ENCODE data around the gene POLR2M. TPM values are rescaled to one million over a fixed set of nuclear protein-coding genes. Genes with fewer than 3 reads are reported as not detected.

POLR2M gene
- polyA plus RNA-seq, 1 of the 3 experiments (the other 2 are of a cell fraction), result 160 TPM

- WGBS (ENCODE audit: low lambda C conversion rate), result 65% methylated on average over 4 of the region's 4 CpGs
- Histone ChIP-seq H3K9me3 (no peaks in the 10 kb centered on the region), H3K27me3 (ENCODE audit: insufficient read depth) (no peaks in the 10 kb centered on the region), H3K4me2 (no peak overlapping the region), H3K9ac (no peak overlapping the region), H2AFZ (ENCODE audit: low read depth) (no peak overlapping the region), H3K4me1 (ENCODE audit: control insufficient read depth in 1 of 2, insufficient read depth in 2 of 2, low read depth in 1 of 2, low read length in 1 of 2) (peaks cover under 1 to 3% of the 10 kb centered on the region in 2 experiments; a peak in 3 of 4 replicates), H3K27ac (ENCODE audit: low read depth in 2 of 2, low read length in 1 of 2) (no peak overlapping the region), H3K4me3 (ENCODE audit: low read depth in 2 of 2, low read length in 1 of 2) (no peak overlapping the region), H3K36me3 (replicated peaks in 1 of 2; ENCODE audit: control insufficient read depth in 1 of 2, insufficient read depth in 2 of 2, low read length in 1 of 2) (no peaks in the 10 kb centered on the region), H3F3A (replicated peaks; ENCODE audit: insufficient read depth) (peaks cover 7% of the 10 kb centered on the region), H3K9me2 (no peaks in the 10 kb centered on the region), H3K79me2 (ENCODE audit: insufficient read depth) (no peaks in the 10 kb centered on the region), H4K20me1 (ENCODE audit: insufficient read depth) (no peaks in the 10 kb centered on the region)
- DNase-seq, result no peak
- CTCF ChIA-PET, result interaction anchor here (0.8 to 16.4 kb wide), 6 partner anchors 8 to 443 kb away, joined by 3 to 315 read pairs (median 34); partner anchors contain the start of gene ALDH1A2
- TF ChIP-seq SMC3 (IDR thresholded peaks at IDR 0.05; ENCODE audit: low read depth, low read length) (no peak), NRF1 (IDR thresholded peaks at IDR 0.05; ENCODE audit: low read depth, low read length) (no peak)
- POLR2A ChIA-PET, result no interaction called here
Observed at GRCh38 chr15:57740048-57740447, 33.5 kb downstream of the POLR2M start.

GRCh38 chr15:57741089-57741488 is 34.6 kb downstream of the POLR2M start:
- 45% methylated on average over 3 of the region's 3 CpGs for WGBS (ENCODE audit: low lambda C conversion rate)
- Histone ChIP-seq H3K9me2 (no peaks in the 10 kb centered on the region), H3K79me2 (ENCODE audit: insufficient read depth) (no peaks in the 10 kb centered on the region), H3K27ac (ENCODE audit: low read depth in 2 of 2, low read length in 1 of 2) (no peak overlapping the region), H3K4me1 (ENCODE audit: control insufficient read depth in 1 of 2, insufficient read depth in 2 of 2, low read depth in 1 of 2, low read length in 1 of 2) (no peaks in the 10 kb centered on the region; a peak in 2 of 4 replicates), H3K27me3 (ENCODE audit: insufficient read depth) (no peaks in the 10 kb centered on the region), H3K4me2 (no peak overlapping the region), H3K9ac (no peak overlapping the region), H3K4me3 (ENCODE audit: low read depth in 2 of 2, low read length in 1 of 2) (no peak overlapping the region), H3K36me3 (replicated peaks in 1 of 2; ENCODE audit: control insufficient read depth in 1 of 2, insufficient read depth in 2 of 2, low read length in 1 of 2) (no peaks in the 10 kb centered on the region), H4K20me1 (ENCODE audit: insufficient read depth) (no peaks in the 10 kb centered on the region), H2AFZ (ENCODE audit: low read depth) (no peak overlapping the region), H3F3A (replicated peaks; ENCODE audit: insufficient read depth) (no peaks in the 10 kb centered on the region), H3K9me3 (no peaks in the 10 kb centered on the region)
- TF ChIP-seq MXI1 (IDR thresholded peaks at IDR 0.05; ENCODE audit: low read depth, low read length), result no peak
- ChIA-PET CTCF (interaction anchor here (0.9 to 16.4 kb wide), 7 partner anchors 9 to 327 kb away, joined by 3 to 315 read pairs (median 32); partner anchors contain the start of gene ALDH1A2), POLR2A (no interaction called here)
- no peak for DNase-seq

- TF ChIP-seq ELF1 (IDR thresholded peaks at IDR 0.05) (no peak), POLR2AphosphoS5 (IDR thresholded peaks at IDR 0.05; ENCODE audit: low read depth, low read length) (no peak), YY1 (IDR thresholded peaks at IDR 0.05; ENCODE audit: low read depth) (no peak), CTCF (IDR thresholded peaks at IDR 0.05) (peak; percentile 10; the same call in 1 of the 2 replicates), PBX3 (IDR thresholded peaks at IDR 0.05) (no peak), IRF3 (IDR thresholded peaks at IDR 0.05; ENCODE audit: low read depth, low read length) (no peak), JUND (IDR thresholded peaks at IDR 0.05) (no peak), NFIC (IDR thresholded peaks at IDR 0.05; ENCODE audit: borderline replicate concordance) (no peak), RAD21 (IDR thresholded peaks at IDR 0.05; ENCODE audit: low read length) (peak; percentile 51), FOXJ3 (CRISPR knock-in tag; IDR thresholded peaks at IDR 0.05) (no peak), FOSL2 (IDR thresholded peaks at IDR 0.05; ENCODE audit: borderline replicate concordance, low read depth) (no peak)
- Histone ChIP-seq H3F3A (replicated peaks; ENCODE audit: insufficient read depth) (no peaks in the 10 kb centered on the region), H3K9me3 (no peaks in the 10 kb centered on the region), H3K4me3 (ENCODE audit: low read depth in 2 of 2, low read length in 1 of 2) (no peak overlapping the region), H3K4me1 (ENCODE audit: control insufficient read depth in 1 of 2, insufficient read depth in 2 of 2, low read depth in 1 of 2, low read length in 1 of 2) (no peaks in the 10 kb centered on the region; a peak in 2 of 4 replicates), H3K9ac (no peak overlapping the region), H4K20me1 (ENCODE audit: insufficient read depth) (no peaks in the 10 kb centered on the region), H3K27ac (ENCODE audit: low read depth in 2 of 2, low read length in 1 of 2) (no peak overlapping the region), H3K4me2 (no peak overlapping the region), H3K27me3 (ENCODE audit: insufficient read depth) (no peaks in the 10 kb centered on the region), H3K9me2 (no peaks in the 10 kb centered on the region), H3K79me2 (ENCODE audit: insufficient read depth) (no peaks in the 10 kb centered on the region), H3K36me3 (replicated peaks in 1 of 2; ENCODE audit: control insufficient read depth in 1 of 2, insufficient read depth in 2 of 2, low read length in 1 of 2) (no peaks in the 10 kb centered on the region), H2AFZ (ENCODE audit: low read depth) (no peak overlapping the region)
- ChIA-PET POLR2A (no interaction called here), CTCF (interaction anchor here (0.6 to 16.4 kb wide), 9 partner anchors 8 to 441 kb away, joined by 3 to 315 read pairs (median 4); partner anchors contain the start of gene ALDH1A2)
- 74% methylated on average over 2 of the region's 4 CpGs for WGBS (ENCODE audit: low lambda C conversion rate)
- DNase-seq, result no peak
Observed at GRCh38 chr15:57743424-57743823, 36.9 kb downstream of the POLR2M start.

All from SK-N-SH (cell line).